Gastroesophageal sphincter (tissue), 3 donors: Measurements from ENCODE around the gene TTC39C.

ENCODE experiments used
- EP300 ChIP-seq: sonication (generic); formaldehyde crosslinking; IDR thresholded peaks from one replicate; pipeline ENCODE4 v1.6.1; 2017; ENCODE audit warnings: antibody characterized with exemption, mild to moderate bottlenecking
- POLR2A ChIP-seq, 2 donors: fragments of 450-650 bp; IDR thresholded peaks; one replicate each; pipeline ENCODE4 v1.6.1; 2017; ENCODE audit warnings: antibody characterized with exemption in 2 of 2, mild to moderate bottlenecking in 2 of 2, moderate library complexity in 1 of 2
- TF ChIP-seq, protein P1 (sequence below), 4 experiments: fragments of 200-600 bp in 2 of 4; fragments of 450-650 bp in 2 of 4; sonication (generic) in 1 of 4; IDR thresholded peaks; one replicate each; pipeline ENCODE4 v1.5.1; 2017 to 2019; ENCODE audit warnings: antibody characterized with exemption in 4 of 4, mild to moderate bottlenecking in 2 of 4, moderate library complexity in 2 of 4

DNA sequence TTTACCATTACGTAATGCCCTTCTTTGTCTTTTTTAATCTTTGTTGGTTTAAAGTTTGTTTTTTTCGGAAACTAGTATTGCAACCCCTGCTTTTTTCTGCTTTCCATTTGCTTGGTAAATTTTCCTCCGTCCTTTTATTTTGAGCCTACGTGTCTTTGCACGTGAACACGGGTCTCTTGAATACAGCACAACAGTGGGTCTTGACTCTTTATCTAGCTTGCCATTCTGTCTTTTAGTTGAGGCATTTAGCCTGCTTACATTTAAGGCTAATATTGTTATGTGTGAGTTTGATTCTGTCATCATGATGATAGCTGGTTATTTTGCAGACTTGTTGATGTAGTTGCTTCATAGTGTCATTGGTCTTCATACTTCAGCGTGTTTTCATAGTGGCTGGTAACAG is 37.5 kb upstream of the TTC39C start:
- TF ChIP-seq, protein P1, sequence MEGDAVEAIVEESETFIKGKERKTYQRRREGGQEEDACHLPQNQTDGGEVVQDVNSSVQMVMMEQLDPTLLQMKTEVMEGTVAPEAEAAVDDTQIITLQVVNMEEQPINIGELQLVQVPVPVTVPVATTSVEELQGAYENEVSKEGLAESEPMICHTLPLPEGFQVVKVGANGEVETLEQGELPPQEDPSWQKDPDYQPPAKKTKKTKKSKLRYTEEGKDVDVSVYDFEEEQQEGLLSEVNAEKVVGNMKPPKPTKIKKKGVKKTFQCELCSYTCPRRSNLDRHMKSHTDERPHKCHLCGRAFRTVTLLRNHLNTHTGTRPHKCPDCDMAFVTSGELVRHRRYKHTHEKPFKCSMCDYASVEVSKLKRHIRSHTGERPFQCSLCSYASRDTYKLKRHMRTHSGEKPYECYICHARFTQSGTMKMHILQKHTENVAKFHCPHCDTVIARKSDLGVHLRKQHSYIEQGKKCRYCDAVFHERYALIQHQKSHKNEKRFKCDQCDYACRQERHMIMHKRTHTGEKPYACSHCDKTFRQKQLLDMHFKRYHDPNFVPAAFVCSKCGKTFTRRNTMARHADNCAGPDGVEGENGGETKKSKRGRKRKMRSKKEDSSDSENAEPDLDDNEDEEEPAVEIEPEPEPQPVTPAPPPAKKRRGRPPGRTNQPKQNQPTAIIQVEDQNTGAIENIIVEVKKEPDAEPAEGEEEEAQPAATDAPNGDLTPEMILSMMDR (IDR thresholded peaks at IDR 0.05), result no peak
- TF ChIP-seq EP300 (no peak), POLR2A (IDR thresholded peaks at IDR 0.05) (no peak)
